PC-3 (cell line): ENCODE measurements around the gene HEATR9. TPM values are rescaled to one million over a fixed set of nuclear protein-coding genes. Genes with fewer than 3 reads are reported as not detected.

Experiments used
- ATAC-seq: fragments of 200-7000 bp; cut with Tn5 transposase; 2 replicates; pipeline ENCODE4 v1.9.1; 2020; ENCODE audit warnings: mild to moderate bottlenecking, moderate library complexity
- BruUV-seq: library from RNA; stranded (reverse); fragments of 400-500 nt; replicated peaks from 2 replicates; lab custom pipeline; 2021; lab: Mats Ljungman, UMichigan
- CTCF ChIA-PET: fragments of 300-600 bp; sonication (Branson Sonifier 250); formaldehyde crosslinking; loops from one replicate; lab custom pipeline; 2022; ENCODE audit warnings: antibody characterized with exemption; lab: Charles Lee
- POLR2A ChIA-PET: fragments of 300-600 bp; sonication (Branson Sonifier 250); formaldehyde crosslinking; loops from one replicate; lab custom pipeline; 2022; ENCODE audit warnings: antibody characterized with exemption; ENCODE audit not compliant: unreplicated experiment; lab: Charles Lee
- DNase-seq: peaks from one replicate; pipeline ENCODE4 v3.0.0-alpha.2; 2015
- H2AFZ ChIP-seq: fragments of 300-600 bp; sonication (generic); 2 replicates; pipeline ENCODE4 v1.6.0; 2016; ENCODE audit warnings: antibody characterized with exemption, low read length
- H3F3A ChIP-seq: fragments of 300-600 bp; sonication (generic); one replicate; pipeline ENCODE4 v1.6.0; 2017; ENCODE audit warnings: antibody characterized with exemption, low read length, control low read depth, mild to moderate bottlenecking; ENCODE audit not compliant: unreplicated experiment
- H3K27ac ChIP-seq: fragments of 300-600 bp; sonication (generic); 2 replicates; pipeline ENCODE4 v1.5.1; 2016; ENCODE audit warnings: mild to moderate bottlenecking, low read length
- H3K27me3 ChIP-seq: fragments of 300-600 bp; sonication (generic); 2 replicates; pipeline ENCODE4 v1.6.1; 2016; ENCODE audit warnings: low read length, mixed read lengths
- H3K36me3 ChIP-seq: fragments of 300-600 bp; sonication (generic); 2 replicates; pipeline ENCODE4 v1.6.1; 2016; ENCODE audit warnings: low read depth, mixed run types, low read length, mixed read lengths
- H3K4me1 ChIP-seq: fragments of 300-600 bp; sonication (generic); 2 replicates; pipeline ENCODE4 v1.5.1; 2016; ENCODE audit warnings: low read length; ENCODE audit not compliant: insufficient read depth
- H3K4me2 ChIP-seq: fragments of 300-600 bp; sonication (generic); 2 replicates; pipeline ENCODE4 v1.6.0; 2016; ENCODE audit warnings: low read length
- H3K4me3 ChIP-seq: fragments of 300-600 bp; sonication (generic); 2 replicates; pipeline ENCODE4 v1.5.1; 2016; ENCODE audit warnings: mild to moderate bottlenecking, low read length, mixed read lengths
- H3K79me2 ChIP-seq: fragments of 300-600 bp; sonication (generic); 2 replicates; pipeline ENCODE4 v1.6.1; 2017; ENCODE audit warnings: low read length, mixed read lengths
- H3K9ac ChIP-seq: fragments of 300-600 bp; sonication (generic); 2 replicates; pipeline ENCODE4 v1.6.0; 2016; ENCODE audit warnings: mild to moderate bottlenecking, low read length
- H3K9me2 ChIP-seq: fragments of 300-600 bp; sonication (generic); replicated peaks from 2 replicates; pipeline ENCODE4 v1.6.1; 2016; ENCODE audit warnings: mixed run types, low read length, mixed read lengths
- H3K9me3 ChIP-seq: fragments of 300-600 bp; sonication (generic); 2 replicates; pipeline ENCODE4 v1.6.1; 2016; ENCODE audit warnings: low read length, mixed read lengths
- H4K20me1 ChIP-seq: fragments of 300-600 bp; sonication (generic); 2 replicates; pipeline ENCODE4 v1.6.1; 2016; ENCODE audit warnings: low read length, mixed read lengths
- CTCF ChIP-seq: fragments of 300-600 bp; sonication (generic); conservative IDR thresholded peaks from 2 replicates; pipeline ENCODE4 v1.5.1; 2017; ENCODE audit warnings: antibody characterized with exemption, low read depth, mild to moderate bottlenecking, low read length
- EZH2 ChIP-seq: fragments of 300-600 bp; sonication (generic); IDR thresholded peaks from one replicate; pipeline ENCODE4 v1.6.1; 2017; ENCODE audit warnings: antibody characterized with exemption, mild to moderate bottlenecking, low read length; ENCODE audit not compliant: unreplicated experiment
- EZH2phosphoT487 ChIP-seq: fragments of 300-600 bp; sonication (generic); IDR thresholded peaks from 2 replicates; pipeline ENCODE4 v1.6.1; 2018; ENCODE audit warnings: mild to moderate bottlenecking, antibody characterized with exemption, low read length, borderline replicate concordance
- intact Hi-C: fragments of 100-400 bp; cut with micrococcal nuclease; formaldehyde crosslinking; loops from 2 replicates; pipeline ENCODE4 v1.9.0; 2023
- total RNA-seq: library from RNA; depleted of rRNA; stranded (reverse); fragments of >200 nt; gene quantifications from 2 replicates; pipeline ENCODE4 v1.2.3, GENCODE V29; 2014

The HEATR9 gene
- total RNA-seq, 1 experiment from 2014 or later = not detected

- H3K79me2 ChIP-seq = no peaks in the 10 kb centered on the region
- ChIA-PET CTCF (no interaction called here), POLR2A (no interaction called here)
- no peaks in the 10 kb centered on the region for H3K36me3 ChIP-seq
- no peaks in the 10 kb centered on the region for H4K20me1 ChIP-seq
- TF ChIP-seq EZH2 = no peak
- TF ChIP-seq EZH2phosphoT487 = no peak
- no peak for TF ChIP-seq CTCF
- H3K4me3 ChIP-seq = no peak within 1 kb of the TSS
- peak; percentile 7 for DNase-seq
- H3K4me1 ChIP-seq = no peaks in the 10 kb centered on the region
- no TSS peak for BruUV-seq
- H3K9ac ChIP-seq = no peak within 1 kb of the TSS
- no peak within 1 kb of the TSS for H3K4me2 ChIP-seq
- H3K9me3 ChIP-seq = no peaks in the 10 kb centered on the region
- H3K27ac ChIP-seq = no peak within 1 kb of the TSS
- no peak within 1 kb of the TSS for H2AFZ ChIP-seq
- ATAC-seq = no peak
- no peaks in the 10 kb centered on the region for H3F3A ChIP-seq
- H3K27me3 ChIP-seq = no peaks in the 10 kb centered on the region
- no peaks in the 10 kb centered on the region for H3K9me2 ChIP-seq
- intact Hi-C loops = no loop called here
Measured at GRCh38 chr17:35879773-35880654, 11.3 kb upstream of the HEATR9 start, which contains the start of gene CCL5. Gene CCL5, minus strand, starts transcription at chr17:35880360.

- ATAC-seq (no peak), DNase-seq (no peak)
- no peaks in the 10 kb centered on the region for H3K79me2 ChIP-seq
- H3K27me3 ChIP-seq = no peaks in the 10 kb centered on the region
- no peak overlapping the region for H3K4me2 ChIP-seq
- intact Hi-C loops = no loop called here
- H3K9ac ChIP-seq = no peak overlapping the region
- BruUV-seq = no TSS peak
- no peaks in the 10 kb centered on the region for H3K9me2 ChIP-seq
- TF ChIP-seq EZH2 (no peak), CTCF (no peak)
- H3K36me3 ChIP-seq = no peaks in the 10 kb centered on the region
- no peaks in the 10 kb centered on the region for H3K4me1 ChIP-seq
- CTCF ChIA-PET = no interaction called here
- H3K9me3 ChIP-seq = no peaks in the 10 kb centered on the region
- POLR2A ChIA-PET = no interaction called here
- no peak overlapping the region for H3K4me3 ChIP-seq
- no peak overlapping the region for H2AFZ ChIP-seq
- H3F3A ChIP-seq = no peaks in the 10 kb centered on the region
- H4K20me1 ChIP-seq = no peaks in the 10 kb centered on the region
- H3K27ac ChIP-seq = no peak overlapping the region
Measured at GRCh38 chr17:35878361-35878760, 9.7 kb upstream of the HEATR9 start.
